GM10266 (cell line): Measurements from ENCODE around the gene VPS33A.

Source experiments
- DNase-seq: peaks from one replicate; pipeline ENCODE4 v3.0.0; 2012; ENCODE audit errors: extremely low spot score
- TF ChIP-seq, protein P1 (sequence below): IDR thresholded peaks from 2 replicates; pipeline ENCODE4 v1.5.1; 2012; ENCODE audit warnings: mild to moderate bottlenecking, low read depth; ENCODE audit not compliant: control insufficient read depth, insufficient read depth; ENCODE audit errors: missing control alignments

Gene VPS33A

DNA sequence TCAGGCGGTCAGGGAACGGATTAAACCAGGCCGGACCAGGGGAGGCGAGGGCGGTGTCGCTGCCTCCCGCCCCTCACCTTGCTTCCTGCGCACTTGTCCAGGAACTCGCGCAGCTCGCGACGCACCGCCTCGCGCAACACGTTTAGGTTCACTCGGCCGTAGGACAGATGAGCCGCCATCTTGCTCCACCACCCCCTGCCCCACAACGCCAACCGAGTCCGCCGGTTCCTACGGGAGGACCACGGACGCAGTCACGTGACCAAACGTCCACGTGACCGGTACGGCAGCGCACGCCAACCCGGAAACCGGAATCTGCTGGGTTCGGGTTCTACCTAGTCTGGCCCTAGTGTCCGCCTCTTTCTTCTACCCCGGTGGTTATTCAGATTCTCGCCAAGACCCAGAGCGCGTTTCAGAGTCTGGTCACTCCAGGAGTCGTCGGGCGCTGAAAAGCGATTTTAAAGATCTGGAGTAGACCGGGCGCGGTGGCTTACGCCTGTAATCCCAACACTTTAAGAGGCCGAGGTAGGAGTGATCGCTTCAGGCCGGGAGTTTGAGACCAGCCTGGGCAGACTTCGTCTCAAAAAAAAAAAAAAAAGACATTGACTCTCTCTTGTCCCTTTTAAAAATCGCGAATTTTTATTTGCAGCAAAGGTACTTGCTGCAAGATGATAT, at the start of gene VPS33A:
Gene VPS33A, minus strand, starts transcription at position 265 of the 672 bp plus-strand sequence. Its CDS starts 86 bp downstream, at position 179.
- DNase-seq = peak; percentile 90
- TF ChIP-seq, protein P1, sequence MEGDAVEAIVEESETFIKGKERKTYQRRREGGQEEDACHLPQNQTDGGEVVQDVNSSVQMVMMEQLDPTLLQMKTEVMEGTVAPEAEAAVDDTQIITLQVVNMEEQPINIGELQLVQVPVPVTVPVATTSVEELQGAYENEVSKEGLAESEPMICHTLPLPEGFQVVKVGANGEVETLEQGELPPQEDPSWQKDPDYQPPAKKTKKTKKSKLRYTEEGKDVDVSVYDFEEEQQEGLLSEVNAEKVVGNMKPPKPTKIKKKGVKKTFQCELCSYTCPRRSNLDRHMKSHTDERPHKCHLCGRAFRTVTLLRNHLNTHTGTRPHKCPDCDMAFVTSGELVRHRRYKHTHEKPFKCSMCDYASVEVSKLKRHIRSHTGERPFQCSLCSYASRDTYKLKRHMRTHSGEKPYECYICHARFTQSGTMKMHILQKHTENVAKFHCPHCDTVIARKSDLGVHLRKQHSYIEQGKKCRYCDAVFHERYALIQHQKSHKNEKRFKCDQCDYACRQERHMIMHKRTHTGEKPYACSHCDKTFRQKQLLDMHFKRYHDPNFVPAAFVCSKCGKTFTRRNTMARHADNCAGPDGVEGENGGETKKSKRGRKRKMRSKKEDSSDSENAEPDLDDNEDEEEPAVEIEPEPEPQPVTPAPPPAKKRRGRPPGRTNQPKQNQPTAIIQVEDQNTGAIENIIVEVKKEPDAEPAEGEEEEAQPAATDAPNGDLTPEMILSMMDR = no peak

DNA sequence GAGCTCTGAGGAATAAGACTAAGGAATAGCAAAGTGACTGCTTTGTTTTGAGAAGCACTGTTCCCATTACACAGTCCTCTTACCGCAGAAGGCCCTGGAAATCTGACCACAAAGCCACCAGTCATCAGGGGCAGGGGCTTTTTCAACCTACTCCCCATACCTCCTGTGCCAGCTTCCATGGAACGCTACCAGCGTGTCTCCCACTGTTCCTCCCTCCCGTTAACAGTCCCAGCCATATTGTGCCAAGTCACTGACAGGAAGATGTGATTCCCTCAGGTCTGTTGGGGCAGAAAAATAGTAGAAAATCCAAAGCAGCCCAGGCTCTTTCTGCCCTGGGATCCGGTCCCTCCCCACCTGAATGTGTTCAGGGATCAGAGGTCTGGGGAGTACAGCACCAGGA, 46.6 kb upstream of the VPS33A start:
- DNase-seq = no peak
- TF ChIP-seq, protein P1 = no peak

DNA sequence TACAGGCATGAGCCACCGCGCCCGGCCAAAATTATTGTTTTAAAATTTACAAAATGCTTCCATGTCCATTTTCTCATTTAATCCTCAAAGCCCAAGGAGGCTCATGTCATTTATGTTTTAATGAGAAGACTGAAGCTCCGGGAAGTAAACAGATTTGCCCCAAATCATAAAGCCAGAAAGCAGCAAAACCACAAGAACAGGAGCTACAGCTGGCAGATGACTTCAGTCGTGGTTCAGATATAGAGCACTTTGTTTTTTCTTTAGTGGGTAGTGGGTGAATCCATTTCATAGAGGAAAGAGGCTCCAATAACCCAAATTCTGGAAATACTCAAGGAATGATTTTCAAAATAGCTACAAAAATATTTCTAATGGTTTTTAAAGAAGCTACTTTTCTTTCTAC, 45.4 kb upstream of the VPS33A start:
- no peak for DNase-seq
- TF ChIP-seq, protein P1 = no peak

DNA sequence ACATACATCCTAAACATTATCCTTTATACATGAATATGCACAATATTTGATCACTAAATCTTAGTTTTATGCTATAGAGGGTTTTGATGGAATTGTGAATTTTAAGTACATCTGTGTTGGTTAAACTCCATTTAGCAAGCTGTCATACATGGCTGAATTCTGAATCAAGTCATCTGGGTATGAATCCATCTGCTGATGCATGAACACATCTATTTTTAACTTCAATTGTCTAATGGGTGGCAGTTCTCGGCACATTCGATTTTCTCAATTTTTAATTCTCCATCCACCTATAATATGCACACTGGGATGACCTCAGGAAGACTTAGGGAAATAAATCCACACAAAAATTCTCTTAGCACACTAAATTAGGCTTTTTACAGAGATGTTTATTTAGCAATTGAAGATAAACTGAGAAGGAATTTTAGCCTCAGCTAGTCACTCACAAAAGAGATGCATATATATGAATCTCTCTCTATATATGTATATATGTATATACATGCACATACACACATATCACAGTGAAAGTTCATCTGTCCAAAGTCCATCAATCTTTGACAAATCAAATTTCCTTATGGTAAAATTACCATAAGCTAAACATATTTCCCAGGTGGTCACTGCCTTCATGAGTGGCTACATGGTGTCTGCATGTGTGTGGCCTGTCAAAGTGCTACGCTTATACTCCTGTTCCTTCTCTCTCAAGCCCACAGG, 44.5 kb upstream of the VPS33A start:
- no peak for DNase-seq
- TF ChIP-seq, protein P1 = no peak

DNA sequence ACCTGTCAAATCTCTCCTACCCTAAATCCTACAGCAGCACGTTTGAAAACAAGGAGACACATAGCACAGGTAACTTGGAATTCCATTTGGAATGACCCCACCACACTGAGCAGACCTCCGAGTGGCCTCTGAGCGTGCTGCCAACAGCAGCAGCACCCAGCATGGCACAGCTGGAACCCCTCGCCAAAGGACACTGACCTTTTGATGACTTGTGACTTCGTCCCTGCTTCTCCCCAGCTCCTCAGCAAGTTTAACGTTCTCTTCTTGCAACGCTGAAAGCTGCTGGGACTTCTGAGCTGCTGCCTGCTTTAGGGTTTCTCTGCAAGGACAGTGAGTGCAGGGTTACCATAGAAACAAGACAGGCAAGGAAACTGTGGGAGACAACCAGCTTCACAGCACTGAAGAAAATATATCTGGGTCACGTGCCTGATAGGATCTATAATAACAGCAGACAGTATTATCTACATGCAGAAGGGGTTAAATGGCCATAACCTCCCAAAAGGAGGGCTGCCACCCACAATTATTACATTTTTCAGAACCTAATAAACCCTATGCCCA, 43.3 kb upstream of the VPS33A start:
- TF ChIP-seq, protein P1 = no peak
- no peak for DNase-seq

DNA sequence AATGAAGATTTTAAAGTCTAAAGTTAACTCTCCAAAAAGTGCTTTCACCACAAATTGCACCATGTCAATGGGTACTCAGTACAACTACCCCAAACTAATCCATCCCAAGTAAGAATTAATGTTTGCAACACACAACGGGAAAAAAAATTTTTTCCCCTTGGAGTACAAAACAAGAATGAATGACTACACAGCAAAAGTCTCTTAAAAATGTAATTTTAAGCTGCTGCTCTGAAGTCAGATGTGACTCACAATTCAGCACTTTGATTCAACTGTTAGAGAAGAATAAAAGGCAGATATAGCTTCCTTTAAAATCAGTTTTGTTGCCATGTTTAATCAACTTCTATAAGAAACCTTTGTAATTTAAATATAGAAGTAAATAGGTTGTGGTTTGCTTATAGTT, 42.5 kb upstream of the VPS33A start:
- no peak for DNase-seq
- TF ChIP-seq, protein P1 = no peak

DNA sequence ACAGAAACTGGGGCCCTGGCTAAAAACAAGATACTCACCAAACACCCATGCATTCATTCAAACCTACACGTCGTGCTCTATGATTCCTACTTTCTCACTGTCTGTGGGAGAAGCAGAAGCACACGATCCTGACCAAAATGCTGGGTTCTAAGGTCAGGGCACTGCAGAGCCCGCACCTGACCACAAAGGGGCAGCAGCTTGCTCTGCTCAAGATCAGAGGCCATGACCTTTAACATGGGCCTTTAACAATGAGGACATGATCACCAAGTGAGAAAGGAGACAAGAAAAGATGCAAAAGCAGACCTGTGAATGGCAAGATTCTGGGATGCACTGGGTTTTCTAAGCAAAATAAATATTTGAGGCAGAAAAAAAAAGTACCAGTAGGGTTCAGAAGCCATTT, 40.1 kb upstream of the VPS33A start:
- TF ChIP-seq, protein P1 = peak; percentile 31
- DNase-seq = no peak
